Measurements from ENCODE around the gene PHTF2. TPM values are rescaled to one million over a fixed set of nuclear protein-coding genes. Genes with fewer than 3 reads are reported as not detected.
A peak's percentile ranks its signal among the peaks of the same experiment; 100 is the strongest.

The PHTF2 gene
- total RNA-seq, 1 donor from 2014 or later: 38.6 TPM

DNA sequence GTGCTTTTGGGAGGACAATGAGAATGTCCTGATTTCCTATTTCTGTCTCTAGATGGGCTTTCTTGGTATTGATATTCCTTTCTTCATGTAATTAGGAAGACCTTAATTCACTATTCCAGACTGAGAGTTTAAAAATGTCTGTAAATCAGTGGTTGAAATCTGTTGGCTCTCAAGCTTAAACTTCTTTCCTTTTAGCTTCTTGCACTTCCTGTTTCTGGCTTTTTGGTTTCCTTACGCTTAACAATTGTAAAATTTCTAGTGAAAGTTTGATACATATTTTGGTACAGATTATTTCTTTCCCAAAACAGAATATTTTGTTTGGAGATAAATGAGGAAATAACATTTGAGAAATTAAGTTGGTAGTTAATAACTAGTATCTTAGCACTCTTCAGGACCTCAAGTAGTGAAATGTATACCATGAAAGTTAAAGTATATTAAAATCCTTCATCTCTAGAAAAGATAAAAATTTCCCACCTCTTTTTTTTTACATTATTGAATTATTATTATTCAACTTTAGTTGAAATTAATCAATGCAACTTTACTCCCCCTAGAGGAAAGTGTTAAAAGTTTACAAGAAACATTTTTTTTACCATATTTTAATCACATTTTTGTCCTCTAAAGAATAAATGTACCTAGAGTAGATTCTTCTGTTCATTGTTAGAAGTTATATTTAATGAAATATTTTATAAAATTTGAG is 137.2 kb downstream of the PHTF2 start:
- no peak overlapping the region for H3K27ac ChIP-seq
- no peaks in the 10 kb centered on the region for H3K36me3 ChIP-seq
- Mint-ChIP-seq H3K9me3 (no peaks in the 10 kb centered on the region), H3K27ac (no peak overlapping the region), H3K27me3 (ENCODE audit: insufficient read depth, low read depth) (no peaks in the 10 kb centered on the region), H3K4me3 (no peak overlapping the region), H3K4me1 (no peaks in the 10 kb centered on the region), H3K36me3 (peaks cover 2% of the 10 kb centered on the region)
- H3K4me3 ChIP-seq: no peak overlapping the region
- H4K20me1 ChIP-seq (ENCODE audit: low read depth): no peaks in the 10 kb centered on the region
- no peaks in the 10 kb centered on the region for H3K79me2 ChIP-seq (ENCODE audit: low read depth)
- no peaks in the 10 kb centered on the region for H3K27me3 ChIP-seq
- no peaks in the 10 kb centered on the region for H3K4me1 ChIP-seq
- no peak for TF ChIP-seq EZH2 (IDR thresholded peaks at IDR 0.05)
- TF ChIP-seq, protein P1, sequence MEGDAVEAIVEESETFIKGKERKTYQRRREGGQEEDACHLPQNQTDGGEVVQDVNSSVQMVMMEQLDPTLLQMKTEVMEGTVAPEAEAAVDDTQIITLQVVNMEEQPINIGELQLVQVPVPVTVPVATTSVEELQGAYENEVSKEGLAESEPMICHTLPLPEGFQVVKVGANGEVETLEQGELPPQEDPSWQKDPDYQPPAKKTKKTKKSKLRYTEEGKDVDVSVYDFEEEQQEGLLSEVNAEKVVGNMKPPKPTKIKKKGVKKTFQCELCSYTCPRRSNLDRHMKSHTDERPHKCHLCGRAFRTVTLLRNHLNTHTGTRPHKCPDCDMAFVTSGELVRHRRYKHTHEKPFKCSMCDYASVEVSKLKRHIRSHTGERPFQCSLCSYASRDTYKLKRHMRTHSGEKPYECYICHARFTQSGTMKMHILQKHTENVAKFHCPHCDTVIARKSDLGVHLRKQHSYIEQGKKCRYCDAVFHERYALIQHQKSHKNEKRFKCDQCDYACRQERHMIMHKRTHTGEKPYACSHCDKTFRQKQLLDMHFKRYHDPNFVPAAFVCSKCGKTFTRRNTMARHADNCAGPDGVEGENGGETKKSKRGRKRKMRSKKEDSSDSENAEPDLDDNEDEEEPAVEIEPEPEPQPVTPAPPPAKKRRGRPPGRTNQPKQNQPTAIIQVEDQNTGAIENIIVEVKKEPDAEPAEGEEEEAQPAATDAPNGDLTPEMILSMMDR (IDR thresholded peaks at IDR 0.05): peak; percentile 43
- H2AFZ ChIP-seq (replicated peaks): no peak overlapping the region
- DNase-seq (ENCODE audit: low spot score): no peak
- no peak overlapping the region for H3K9ac ChIP-seq
- H3F3A ChIP-seq (ENCODE audit: low read depth): peaks cover 10% of the 10 kb centered on the region
- H3K9me3 ChIP-seq (ENCODE audit: low read depth): no peaks in the 10 kb centered on the region
- no peak overlapping the region for H3K4me2 ChIP-seq

- Mint-ChIP-seq H3K9me3 (no peaks in the 10 kb centered on the region), H3K36me3 (peaks cover 9% of the 10 kb centered on the region), H3K4me3 (no peak overlapping the region), H3K27ac (no peak overlapping the region), H3K27me3 (ENCODE audit: insufficient read depth, low read depth) (no peaks in the 10 kb centered on the region), H3K4me1 (no peaks in the 10 kb centered on the region)
- H3K4me1 ChIP-seq: no peaks in the 10 kb centered on the region
- H3K9me3 ChIP-seq (ENCODE audit: low read depth): no peaks in the 10 kb centered on the region
- peak; percentile 48 for DNase-seq (ENCODE audit: low spot score)
- H2AFZ ChIP-seq (replicated peaks): no peak overlapping the region
- H4K20me1 ChIP-seq (ENCODE audit: low read depth): no peaks in the 10 kb centered on the region
- H3K27me3 ChIP-seq: no peaks in the 10 kb centered on the region
- H3K4me2 ChIP-seq: no peak overlapping the region
- H3K27ac ChIP-seq: no peak overlapping the region
- H3K9ac ChIP-seq: no peak overlapping the region
- H3K79me2 ChIP-seq (ENCODE audit: low read depth): no peaks in the 10 kb centered on the region
- TF ChIP-seq, protein P1 (IDR thresholded peaks at IDR 0.05): peak; percentile 87
- TF ChIP-seq EZH2 (IDR thresholded peaks at IDR 0.05): no peak
- no peaks in the 10 kb centered on the region for H3K36me3 ChIP-seq
- H3F3A ChIP-seq (ENCODE audit: low read depth): peaks cover 10% of the 10 kb centered on the region
- no peak overlapping the region for H3K4me3 ChIP-seq
Measured at GRCh38 chr7:77940647-77941046, 142.1 kb downstream of the PHTF2 start.

DNA sequence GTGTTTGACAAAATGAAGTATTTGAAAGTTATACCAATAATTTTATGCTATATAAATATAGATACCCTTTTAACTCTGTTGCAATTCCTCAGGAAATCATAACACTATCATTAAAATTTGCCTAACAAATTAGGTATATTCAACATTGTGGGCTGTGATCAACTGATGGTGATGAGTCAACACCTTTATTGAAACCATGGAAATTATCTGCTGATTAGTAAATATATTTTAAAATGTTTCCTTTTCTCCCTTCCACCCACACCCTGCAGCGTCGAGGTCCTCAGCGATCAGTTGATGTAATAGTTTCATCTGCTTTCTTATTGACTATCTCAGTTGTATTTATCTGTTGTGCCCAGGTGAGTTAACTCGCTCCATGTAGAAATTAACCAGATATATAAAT is 143.9 kb downstream of the PHTF2 start:
- Histone ChIP-seq H3K27me3 (no peaks in the 10 kb centered on the region), H3K79me2 (ENCODE audit: low read depth) (no peaks in the 10 kb centered on the region), H3K4me1 (no peaks in the 10 kb centered on the region), H3K27ac (no peak overlapping the region), H3K4me2 (no peak overlapping the region), H2AFZ (replicated peaks) (no peak overlapping the region), H3K9ac (no peak overlapping the region), H3K4me3 (no peak overlapping the region), H4K20me1 (ENCODE audit: low read depth) (no peaks in the 10 kb centered on the region), H3K9me3 (ENCODE audit: low read depth) (no peaks in the 10 kb centered on the region), H3K36me3 (no peaks in the 10 kb centered on the region), H3F3A (ENCODE audit: low read depth) (peaks cover 10% of the 10 kb centered on the region)
- TF ChIP-seq EZH2phosphoT487 (IDR thresholded peaks at IDR 0.05) (no peak), EZH2 (IDR thresholded peaks at IDR 0.05) (no peak)
- TF ChIP-seq, protein P1 (IDR thresholded peaks at IDR 0.05): no peak
- Mint-ChIP-seq H3K9me3 (no peaks in the 10 kb centered on the region), H3K4me3 (no peak overlapping the region), H3K27me3 (ENCODE audit: insufficient read depth, low read depth) (no peaks in the 10 kb centered on the region), H3K36me3 (peaks cover 9% of the 10 kb centered on the region), H3K27ac (no peak overlapping the region), H3K4me1 (no peaks in the 10 kb centered on the region)
- DNase-seq (ENCODE audit: low spot score): no peak
